Measurements from ENCODE around the gene ATAD1. TPM values are rescaled to one million over a fixed set of nuclear protein-coding genes. Genes with fewer than 3 reads are reported as not detected.
"Not testable (repeated sequence)": the region's sequence is repeated elsewhere in the genome, so short reads cannot be mapped to it uniquely, and the experiment has no call there.

Gene ATAD1
- total and polyA plus RNA-seq, 4 donors = 11.6 to 50.2 (median 28.7) TPM

GRCh38 chr10:87751274-87751673 is 66.8 kb downstream of the ATAD1 start:
- DNase-seq = no peak
- no peaks in the 10 kb centered on the region for H3K4me1 ChIP-seq (ENCODE audit: control insufficient read depth in 5 of 5, insufficient read depth in 5 of 5, low read length in 5 of 5)
- H3K36me3 ChIP-seq (ENCODE audit: control insufficient read depth in 4 of 4, insufficient read depth in 4 of 4, low read length in 4 of 4) = peaks cover 5 to 24% (median 8%) of the 10 kb centered on the region in 4 donors
- no peak overlapping the region for H3K27ac ChIP-seq (ENCODE audit: low read depth in 1 of 2, low read length in 1 of 2)
- no peak overlapping the region for H3K4me3 ChIP-seq
- H3K9me3 ChIP-seq (ENCODE audit: control insufficient read depth in 4 of 4, insufficient read depth in 3 of 4, low read length in 3 of 4) = no peaks in the 10 kb centered on the region
- TF ChIP-seq CTCF (IDR thresholded peaks at IDR 0.05; ENCODE audit: control extremely low read depth, extremely low read depth) = no peak
- no peak for ATAC-seq (ENCODE audit: insufficient read depth, low FRiP score)
- no peaks in the 10 kb centered on the region for H3K27me3 ChIP-seq (ENCODE audit: control insufficient read depth in 3 of 3, insufficient read depth in 3 of 3, low read length in 2 of 3)
- H3K9ac ChIP-seq (ENCODE audit: insufficient read depth in 1 of 2, low read length in 2 of 2) = no peak overlapping the region
- WGBS, 2 donors = 91 to 95% methylated on average over 2 of the region's 2 CpGs

- Histone ChIP-seq H3K4me3 (no peak overlapping the region), H3K27me3 (ENCODE audit: control insufficient read depth in 3 of 3, insufficient read depth in 3 of 3, low read length in 2 of 3) (no peaks in the 10 kb centered on the region), H3K36me3 (ENCODE audit: control insufficient read depth in 4 of 4, insufficient read depth in 4 of 4, low read length in 4 of 4) (peaks cover 4 to 23% (median 8%) of the 10 kb centered on the region in 4 donors), H3K9me3 (ENCODE audit: control insufficient read depth in 4 of 4, insufficient read depth in 3 of 4, low read length in 3 of 4) (no peaks in the 10 kb centered on the region), H3K9ac (ENCODE audit: insufficient read depth in 1 of 2, low read length in 2 of 2) (no peak overlapping the region), H3K4me1 (ENCODE audit: control insufficient read depth in 5 of 5, insufficient read depth in 5 of 5, low read length in 5 of 5) (no peaks in the 10 kb centered on the region), H3K27ac (ENCODE audit: low read depth in 1 of 2, low read length in 1 of 2) (no peak overlapping the region)
- TF ChIP-seq CTCF (IDR thresholded peaks at IDR 0.05; ENCODE audit: control extremely low read depth, extremely low read depth) = no peak
- DNase-seq = no peak
- ATAC-seq (ENCODE audit: insufficient read depth, low FRiP score) = no peak
Observed at GRCh38 chr10:87750817-87751216, 67.2 kb downstream of the ATAD1 start.

GRCh38 chr10:87750001-87750671 is 67.9 kb downstream of the ATAD1 start:
- Histone ChIP-seq H3K4me3 (no peak overlapping the region), H3K9ac (ENCODE audit: insufficient read depth in 1 of 2, low read length in 2 of 2) (no peak overlapping the region), H3K9me3 (ENCODE audit: control insufficient read depth in 4 of 4, insufficient read depth in 3 of 4, low read length in 3 of 4) (no peaks in the 10 kb centered on the region), H3K4me1 (ENCODE audit: control insufficient read depth in 5 of 5, insufficient read depth in 5 of 5, low read length in 5 of 5) (no peaks in the 10 kb centered on the region), H3K27me3 (ENCODE audit: control insufficient read depth in 3 of 3, insufficient read depth in 3 of 3, low read length in 2 of 3) (no peaks in the 10 kb centered on the region), H3K36me3 (ENCODE audit: control insufficient read depth in 4 of 4, insufficient read depth in 4 of 4, low read length in 4 of 4) (peaks cover 4 to 22% (median 10%) of the 10 kb centered on the region in 4 donors), H3K27ac (ENCODE audit: low read depth in 1 of 2, low read length in 1 of 2) (no peak overlapping the region)
- ATAC-seq (ENCODE audit: insufficient read depth, low FRiP score) (no peak), DNase-seq (no peak)
- WGBS, 2 donors = 56 to 64% methylated on average over 5 of the region's 5 CpGs
- no peak for TF ChIP-seq CTCF (IDR thresholded peaks at IDR 0.05; ENCODE audit: control extremely low read depth, extremely low read depth)

- H3K27ac ChIP-seq (ENCODE audit: low read depth in 1 of 2, low read length in 1 of 2); H3K9ac ChIP-seq (ENCODE audit: insufficient read depth in 1 of 2, low read length in 2 of 2); ATAC-seq (ENCODE audit: insufficient read depth, low FRiP score); H3K4me1 ChIP-seq (ENCODE audit: control insufficient read depth in 5 of 5, insufficient read depth in 5 of 5, low read length in 5 of 5); DNase-seq; H3K27me3 ChIP-seq (ENCODE audit: control insufficient read depth in 3 of 3, insufficient read depth in 3 of 3, low read length in 2 of 3); H3K9me3 ChIP-seq (ENCODE audit: control insufficient read depth in 4 of 4, insufficient read depth in 3 of 4, low read length in 3 of 4); H3K4me3 ChIP-seq: not testable (repeated sequence)
- 87% methylated on average over 4 of the region's 4 CpGs for WGBS, 2 donors
- H3K36me3 ChIP-seq (ENCODE audit: control insufficient read depth in 4 of 4, insufficient read depth in 4 of 4, low read length in 4 of 4) = peaks cover 0 to 23% (median 15%) of the 10 kb centered on the region in 4 donors
Observed at GRCh38 chr10:87748244-87748643, 69.8 kb downstream of the ATAD1 start.
